Measurements from ENCODE around the gene TPX2. TPM values are rescaled to one million over a fixed set of nuclear protein-coding genes. Genes with fewer than 3 reads are reported as not detected.

The TPX2 gene
- total RNA-seq, 4 donors from 2014 or later = 0.39 to 2.0 (median 0.82) TPM

DNA sequence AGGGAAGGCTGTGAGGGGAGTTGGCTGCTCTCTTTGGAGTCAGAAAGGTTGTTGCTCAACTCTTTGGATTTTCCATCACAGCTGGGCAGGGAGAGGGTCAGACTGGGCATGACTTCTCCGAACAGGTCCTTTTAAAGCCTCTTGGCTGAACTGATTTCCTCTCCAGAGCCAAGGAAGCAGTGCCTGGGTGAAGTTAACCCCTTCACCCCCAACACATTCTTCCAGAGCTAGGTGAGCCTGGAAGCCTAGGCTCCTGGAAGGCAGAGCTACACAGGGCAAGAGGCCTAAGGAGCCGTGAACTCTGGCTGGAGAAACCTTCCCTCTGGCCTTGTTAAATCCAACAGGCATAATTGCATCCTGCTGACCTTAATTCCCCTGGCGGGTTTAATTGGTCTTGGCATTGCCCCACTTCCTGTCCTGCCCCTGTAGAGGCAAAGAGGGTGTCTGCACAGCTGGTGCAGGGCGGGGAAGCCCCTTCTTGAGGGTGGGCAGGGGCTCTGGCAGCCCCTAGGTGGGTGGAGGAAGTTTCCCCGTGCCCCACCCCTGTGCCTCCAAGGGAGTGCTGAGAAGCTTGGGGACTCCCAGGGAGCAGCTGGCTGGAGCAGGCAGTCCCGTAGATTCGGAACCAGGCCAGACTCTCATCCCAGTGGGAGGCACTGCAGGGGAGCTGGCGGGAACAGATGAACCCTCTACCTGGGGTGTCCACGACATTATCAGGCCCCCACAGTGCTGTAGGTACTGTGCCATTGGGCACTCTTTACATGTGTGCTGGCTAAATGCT is 76.5 kb downstream of the TPX2 start:
- no peak overlapping the region for H3K4me3 ChIP-seq (replicated peaks in 1 of 3)
- peaks cover 60 to 84% of the 10 kb centered on the region in 2 donors for H3K4me1 ChIP-seq
- TF ChIP-seq, protein P1, sequence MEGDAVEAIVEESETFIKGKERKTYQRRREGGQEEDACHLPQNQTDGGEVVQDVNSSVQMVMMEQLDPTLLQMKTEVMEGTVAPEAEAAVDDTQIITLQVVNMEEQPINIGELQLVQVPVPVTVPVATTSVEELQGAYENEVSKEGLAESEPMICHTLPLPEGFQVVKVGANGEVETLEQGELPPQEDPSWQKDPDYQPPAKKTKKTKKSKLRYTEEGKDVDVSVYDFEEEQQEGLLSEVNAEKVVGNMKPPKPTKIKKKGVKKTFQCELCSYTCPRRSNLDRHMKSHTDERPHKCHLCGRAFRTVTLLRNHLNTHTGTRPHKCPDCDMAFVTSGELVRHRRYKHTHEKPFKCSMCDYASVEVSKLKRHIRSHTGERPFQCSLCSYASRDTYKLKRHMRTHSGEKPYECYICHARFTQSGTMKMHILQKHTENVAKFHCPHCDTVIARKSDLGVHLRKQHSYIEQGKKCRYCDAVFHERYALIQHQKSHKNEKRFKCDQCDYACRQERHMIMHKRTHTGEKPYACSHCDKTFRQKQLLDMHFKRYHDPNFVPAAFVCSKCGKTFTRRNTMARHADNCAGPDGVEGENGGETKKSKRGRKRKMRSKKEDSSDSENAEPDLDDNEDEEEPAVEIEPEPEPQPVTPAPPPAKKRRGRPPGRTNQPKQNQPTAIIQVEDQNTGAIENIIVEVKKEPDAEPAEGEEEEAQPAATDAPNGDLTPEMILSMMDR (IDR thresholded peaks at IDR 0.05) = no peak
- TF ChIP-seq POLR2A (IDR thresholded peaks at IDR 0.05) = no peak

DNA sequence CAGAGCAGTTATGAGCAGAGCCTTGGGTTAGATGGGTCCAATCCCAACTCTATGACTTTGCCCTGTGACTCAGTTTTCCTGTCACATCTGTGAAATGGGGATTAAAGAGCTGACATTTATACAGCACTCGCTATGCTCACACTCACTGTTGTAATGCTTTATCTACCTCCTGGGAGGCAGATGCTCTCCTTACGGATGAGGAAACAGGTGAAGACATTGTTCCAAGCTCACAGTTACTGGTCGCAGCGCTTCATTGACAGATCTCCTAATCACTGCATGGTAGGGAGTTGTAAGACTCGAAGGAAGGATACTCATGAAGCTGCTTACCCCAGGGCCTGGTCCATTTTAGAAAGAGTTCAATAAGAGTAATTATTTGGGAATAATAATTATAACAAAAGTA is 77.1 kb downstream of the TPX2 start:
- intact Hi-C loops (cut with DNase I) = no loop called here
- Histone ChIP-seq H3K4me1 (peaks cover 54 to 78% of the 10 kb centered on the region in 2 donors), H3K4me3 (replicated peaks in 1 of 3) (no peak overlapping the region), H3K27ac (peak overlapping the region in 2 of 3 donors; percentile 81 to 82), H3K9me3 (no peaks in the 10 kb centered on the region), H3K27me3 (no peaks in the 10 kb centered on the region), H3K36me3 (no peaks in the 10 kb centered on the region)
- TF ChIP-seq POLR2A (IDR thresholded peaks at IDR 0.05) = no peak
- TF ChIP-seq, protein P1 (IDR thresholded peaks at IDR 0.05) = no peak
- 94 to 95% methylated on average over 5 of the region's 5 CpGs for WGBS, 2 donors
- DNase-seq = no peak

More for the DNA sequence above, 76.5 kb downstream of the TPX2 start:
- Histone ChIP-seq H3K9me3 (no peaks in the 10 kb centered on the region), H3K27me3 (no peaks in the 10 kb centered on the region), H3K27ac (peak overlapping the region; percentile 81 to 82 (median 81)), H3K36me3 (no peaks in the 10 kb centered on the region)
- 14 to 19% methylated on average over 7 to 9 of the region's 9 CpGs for WGBS, 2 donors
- intact Hi-C loops (cut with DNase I) = no loop called here
- DNase-seq = peak; percentile 73 to 75

DNA sequence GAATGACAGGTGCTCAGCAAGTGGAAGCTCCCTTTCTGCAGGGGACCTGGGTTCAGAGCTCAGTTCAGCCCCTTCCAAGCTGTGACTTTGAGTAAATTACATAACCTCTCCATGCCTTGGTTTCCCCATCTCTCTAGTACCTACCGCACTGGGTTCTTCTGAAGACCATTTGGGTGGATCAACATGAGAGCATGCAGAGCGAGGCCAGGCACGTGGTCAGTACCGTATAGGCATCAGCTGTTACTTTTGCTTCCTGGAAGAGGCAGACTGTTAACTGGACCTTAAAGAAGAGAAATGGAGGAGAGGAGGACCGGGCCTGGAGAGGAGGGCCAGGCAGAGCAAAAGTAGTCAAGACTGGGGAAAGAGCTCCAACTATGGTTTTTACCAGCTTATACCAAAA is 78.4 kb downstream of the TPX2 start:
- Histone ChIP-seq H3K36me3 (no peaks in the 10 kb centered on the region), H3K9me3 (no peaks in the 10 kb centered on the region), H3K27ac (no peak overlapping the region), H3K4me3 (replicated peaks in 1 of 3) (no peak overlapping the region), H3K4me1 (peaks cover 55 to 76% of the 10 kb centered on the region in 2 donors), H3K27me3 (no peaks in the 10 kb centered on the region)
- DNase-seq = no peak
- intact Hi-C loops (cut with DNase I) = no loop called here
- WGBS, 2 donors = 85 to 90% methylated on average over 5 of the region's 5 CpGs
- TF ChIP-seq POLR2A (IDR thresholded peaks at IDR 0.05) = no peak
- TF ChIP-seq, protein P1 (IDR thresholded peaks at IDR 0.05) = no peak

DNA sequence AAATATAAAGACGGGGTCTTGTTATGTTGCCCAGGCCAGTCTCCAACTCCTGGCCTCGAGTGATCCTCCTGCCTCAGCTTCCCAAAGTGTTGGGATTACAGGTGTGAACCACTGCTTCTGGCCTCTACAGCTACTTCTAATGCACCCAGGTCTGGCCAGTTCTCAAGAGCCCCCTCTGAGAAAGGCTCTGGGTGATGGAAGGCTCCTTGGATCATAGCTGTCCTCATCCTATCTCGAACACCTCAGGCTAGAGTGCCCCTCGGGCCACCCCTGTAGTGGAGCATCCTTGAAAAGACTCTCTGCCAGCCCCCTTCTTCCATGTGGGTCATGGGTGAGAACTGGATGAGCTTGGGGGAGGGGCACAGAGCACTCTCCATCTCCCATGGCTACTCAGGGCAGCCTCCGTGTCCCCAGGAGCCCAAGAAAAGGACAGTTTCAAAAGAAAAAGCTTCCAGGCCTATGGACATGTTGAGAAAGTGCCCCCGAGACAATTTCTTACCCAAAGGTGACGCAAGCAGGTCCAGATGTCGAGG is 79.4 kb downstream of the TPX2 start:
- H3K4me3 ChIP-seq (replicated peaks in 1 of 3) = no peak overlapping the region
- TF ChIP-seq POLR2A (IDR thresholded peaks at IDR 0.05) = no peak
- TF ChIP-seq, protein P1 (IDR thresholded peaks at IDR 0.05) = no peak
- H3K4me1 ChIP-seq = peaks cover 52 to 76% of the 10 kb centered on the region in 2 donors
- H3K27ac ChIP-seq = peak overlapping the region in 2 of 3 donors; percentile 18 to 36
- no peaks in the 10 kb centered on the region for H3K27me3 ChIP-seq
- H3K9me3 ChIP-seq = no peaks in the 10 kb centered on the region
- DNase-seq = no peak
- WGBS, 2 donors = 86 to 96% methylated on average over 8 of the region's 8 CpGs
- intact Hi-C loops (cut with DNase I) = no loop called here
- H3K36me3 ChIP-seq = no peaks in the 10 kb centered on the region
